Measurements from ENCODE around the gene EIF4G3. TPM values are rescaled to one million over a fixed set of nuclear protein-coding genes. Genes with fewer than 3 reads are reported as not detected.

Gene EIF4G3
- total RNA-seq, 1 experiment from 2014 or later = 72.0 TPM

DNA sequence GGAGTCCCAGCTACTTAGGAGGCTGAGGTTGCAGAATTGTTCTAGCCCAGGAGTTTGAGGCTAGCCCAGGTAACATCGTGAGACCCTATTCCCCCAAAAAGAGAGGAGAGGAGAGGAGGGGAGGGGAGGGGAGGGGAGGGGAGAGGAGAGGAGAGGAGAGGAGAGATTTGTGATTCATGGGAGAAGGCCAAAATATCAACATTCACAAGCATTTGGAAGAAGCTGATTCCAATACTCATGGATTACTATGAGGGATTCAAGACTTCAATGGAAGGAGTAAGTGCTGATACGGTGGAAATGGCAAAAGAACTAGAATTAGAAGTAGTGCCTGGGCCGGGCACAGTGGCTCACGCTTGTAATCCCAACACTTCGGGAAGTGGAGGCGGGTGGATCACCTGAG is 187.8 kb downstream of the EIF4G3 start:
- Histone ChIP-seq H4K20me1 (ENCODE audit: control insufficient read depth, insufficient read depth, insufficient read length) (no peaks in the 10 kb centered on the region), H2BK12ac (ENCODE audit: insufficient read length, low read depth, low read length) (no peak overlapping the region)

More for the DNA sequence above, 187.8 kb downstream of the EIF4G3 start:
- H3K4me1 Mint-ChIP-seq = peaks cover 12 to 15% of the 10 kb centered on the region in 2 experiments
- no peak overlapping the region for H3K23ac ChIP-seq (ENCODE audit: insufficient read length, low read depth, low read length)
- TF ChIP-seq, protein P1, sequence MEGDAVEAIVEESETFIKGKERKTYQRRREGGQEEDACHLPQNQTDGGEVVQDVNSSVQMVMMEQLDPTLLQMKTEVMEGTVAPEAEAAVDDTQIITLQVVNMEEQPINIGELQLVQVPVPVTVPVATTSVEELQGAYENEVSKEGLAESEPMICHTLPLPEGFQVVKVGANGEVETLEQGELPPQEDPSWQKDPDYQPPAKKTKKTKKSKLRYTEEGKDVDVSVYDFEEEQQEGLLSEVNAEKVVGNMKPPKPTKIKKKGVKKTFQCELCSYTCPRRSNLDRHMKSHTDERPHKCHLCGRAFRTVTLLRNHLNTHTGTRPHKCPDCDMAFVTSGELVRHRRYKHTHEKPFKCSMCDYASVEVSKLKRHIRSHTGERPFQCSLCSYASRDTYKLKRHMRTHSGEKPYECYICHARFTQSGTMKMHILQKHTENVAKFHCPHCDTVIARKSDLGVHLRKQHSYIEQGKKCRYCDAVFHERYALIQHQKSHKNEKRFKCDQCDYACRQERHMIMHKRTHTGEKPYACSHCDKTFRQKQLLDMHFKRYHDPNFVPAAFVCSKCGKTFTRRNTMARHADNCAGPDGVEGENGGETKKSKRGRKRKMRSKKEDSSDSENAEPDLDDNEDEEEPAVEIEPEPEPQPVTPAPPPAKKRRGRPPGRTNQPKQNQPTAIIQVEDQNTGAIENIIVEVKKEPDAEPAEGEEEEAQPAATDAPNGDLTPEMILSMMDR (conservative IDR thresholded peaks at IDR 0.05) = no peak
- H3K23me2 ChIP-seq (ENCODE audit: insufficient read length, low read depth, low read length, poor library complexity, severe bottlenecking) = no peaks in the 10 kb centered on the region
- H4K8ac ChIP-seq (replicated peaks; ENCODE audit: insufficient read length, low read depth, low read length) = no peak overlapping the region
- no peak overlapping the region for H2BK15ac ChIP-seq (ENCODE audit: low read depth, low read length)
- no peak overlapping the region for H3K18ac ChIP-seq (ENCODE audit: insufficient read length, low read depth, low read length)
- H3K27me3 Mint-ChIP-seq (ENCODE audit: low read depth) = no peaks in the 10 kb centered on the region
- H3K4me1 ChIP-seq (ENCODE audit: insufficient read depth, low read length) = no peaks in the 10 kb centered on the region
- H3K4me3 Mint-ChIP-seq = no peak overlapping the region
- H3K36me3 Mint-ChIP-seq (ENCODE audit: insufficient read depth in 1 of 3, low read depth in 3 of 3) = peaks cover 0 to 6% (median 4%) of the 10 kb centered on the region in 3 experiments; a peak in 4 of 7 replicates
- no peak overlapping the region for H3K9ac ChIP-seq (ENCODE audit: extremely low read depth, insufficient read length, low read length)
- no peak overlapping the region for H4K5ac ChIP-seq (ENCODE audit: insufficient read length, low read depth, low read length)
- no peak overlapping the region for H3K14ac ChIP-seq (ENCODE audit: insufficient read depth, low read length)
- H3K4me2 ChIP-seq (ENCODE audit: insufficient read depth, insufficient read length, low read length) = no peak overlapping the region
- H3K27me3 ChIP-seq (ENCODE audit: insufficient read depth, low read length) = no peaks in the 10 kb centered on the region
- no peaks in the 10 kb centered on the region for H3K79me2 ChIP-seq (ENCODE audit: insufficient read depth, low read length)
- no peak overlapping the region for H2BK120ac ChIP-seq (ENCODE audit: low read depth, low read length, poor library complexity, severe bottlenecking)
- H2BK20ac ChIP-seq (ENCODE audit: low read depth, low read length, poor library complexity, severe bottlenecking) = no peak overlapping the region
- no peak overlapping the region for H3K56ac ChIP-seq (ENCODE audit: insufficient read length, low read depth, low read length)
- no CpG with 5 or more reads among the region's 6 CpGs for WGBS (ENCODE audit: extremely low coverage, insufficient read length, low lambda C conversion rate)
- no peak overlapping the region for H3K27ac ChIP-seq (ENCODE audit: insufficient read length, low read depth, low read length)
- H4K91ac ChIP-seq (ENCODE audit: insufficient read length, low read depth, low read length) = no peak overlapping the region
- no peaks in the 10 kb centered on the region; a peak in 1 of 5 replicates for H3K9me3 Mint-ChIP-seq
- no peak overlapping the region for H2AFZ ChIP-seq (ENCODE audit: low read length)
- H3K9me3 ChIP-seq (ENCODE audit: control insufficient read depth, low read depth, low read length) = no peaks in the 10 kb centered on the region
- no peak overlapping the region for H3T11ph ChIP-seq (ENCODE audit: low read length)
- H3K79me1 ChIP-seq (ENCODE audit: insufficient read depth, low read depth, low read length, poor library complexity, severe bottlenecking) = peaks cover 2% of the 10 kb centered on the region
- H2AK5ac ChIP-seq (ENCODE audit: insufficient read length, low read length) = no peak overlapping the region
- no peak overlapping the region for H2BK5ac ChIP-seq (ENCODE audit: insufficient read length, low read length)
- H3K4ac ChIP-seq (ENCODE audit: low read depth, low read length) = no peak overlapping the region
- DNase-seq = no peak
- H3K27ac Mint-ChIP-seq = no peak overlapping the region
